Lung (tissue), 12 donors: ENCODE data around the gene FAM114A1. TPM values are rescaled to one million over a fixed set of nuclear protein-coding genes. Genes with fewer than 3 reads are reported as not detected.
A peak's percentile ranks its signal among the peaks of the same experiment; 100 is the strongest.

Experiments
- ATAC-seq: fragments of 200-7000 bp; cut with Tn5 transposase; one replicate; pipeline ENCODE4 v1.9.1; 2020; ENCODE audit warnings: moderate number of reproducible peaks; ENCODE audit not compliant: insufficient read depth, low FRiP score
- DNase-seq, 3 donors: peaks; one replicate each; pipeline ENCODE4 v3.0.0-alpha.2; 2013 to 2017
- H3K27ac ChIP-seq, 2 donors: one replicate each; pipeline ENCODE4 v1.5.1; 2013; ENCODE audit warnings: mild to moderate bottlenecking in 2 of 2, moderate library complexity in 2 of 2, control low read depth in 1 of 2, inconsistent platforms in 1 of 2, low read depth in 1 of 2, low read length in 1 of 2
- H3K27me3 ChIP-seq, 3 donors: one replicate each; pipeline ENCODE4 v1.5.1; 2013; ENCODE audit warnings: low read length in 2 of 3; ENCODE audit not compliant: control insufficient read depth in 3 of 3, insufficient read depth in 3 of 3
- H3K36me3 ChIP-seq, 4 donors: one replicate each; pipeline ENCODE4 v1.5.1; 2013; ENCODE audit warnings: low read length in 4 of 4, mild to moderate bottlenecking in 1 of 4, moderate library complexity in 1 of 4; ENCODE audit not compliant: control insufficient read depth in 4 of 4, insufficient read depth in 4 of 4
- H3K4me1 ChIP-seq, 5 donors: one replicate each; pipeline ENCODE4 v1.5.1; 2013; ENCODE audit warnings: low read length in 5 of 5, mild to moderate bottlenecking in 2 of 5, moderate library complexity in 1 of 5; ENCODE audit not compliant: control insufficient read depth in 5 of 5, insufficient read depth in 5 of 5
- H3K4me3 ChIP-seq: one replicate; pipeline ENCODE4 v1.5.1; 2013; ENCODE audit warnings: mild to moderate bottlenecking, control low read depth, moderate library complexity
- H3K9ac ChIP-seq, 2 donors: one replicate each; pipeline ENCODE4 v1.5.1; 2013; ENCODE audit warnings: low read length in 2 of 2, control low read depth in 1 of 2; ENCODE audit not compliant: insufficient read depth in 1 of 2
- H3K9me3 ChIP-seq, 4 donors: one replicate each; pipeline ENCODE4 v1.5.1; 2013; ENCODE audit warnings: low read length in 3 of 4, mild to moderate bottlenecking in 1 of 4, moderate library complexity in 1 of 4; ENCODE audit not compliant: control insufficient read depth in 4 of 4, insufficient read depth in 3 of 4
- CTCF ChIP-seq: IDR thresholded peaks from 2 replicates; pipeline ENCODE4 v1.5.1; 2012; ENCODE audit warnings: mild to moderate bottlenecking; ENCODE audit errors: control extremely low read depth, extremely low read depth
- WGBS, 2 donors: extraction: QIAGEN DNeasy Blood & Tissue Kit; methylation state at CpG; one replicate each; pipeline ENCODE4 v1.1.7; 2013; 5-methylcytosine and 5-hydroxymethylcytosine counted together
- polyA plus RNA-seq, 2 donors: library from polyadenylated mRNA; stranded (reverse); fragments of 200-250 nt; gene quantifications; one replicate each; pipeline ENCODE4 v1.2.1, GENCODE V29; 2013
- total RNA-seq, 2 donors: library from RNA; depleted of rRNA in 1 of 2; stranded (reverse); fragments of >200 nt in 1 of 2; gene quantifications; one replicate each; pipeline ENCODE4 v1.2.1, GENCODE V29; 2014 to 2021
- donor health status: control.
- donor health status: control.
- donor health status: Bipolar disorder and iron deficiency.
- donor health status: healthy.
- donor health status: DM: yes; HTN: yes; CAD: no.

The FAM114A1 gene
- total and polyA plus RNA-seq, 4 donors = 9.5 to 70.0 (median 36.3) TPM

- H3K4me1 ChIP-seq = peaks cover 0 to 23% (median 6%) of the 10 kb centered on the region in 5 donors
- 72 to 76% methylated on average over 6 of the region's 6 CpGs for WGBS, 2 donors
- H3K36me3 ChIP-seq = peaks cover 0 to 6% (median 2%) of the 10 kb centered on the region in 4 donors
- no peak overlapping the region for H3K9ac ChIP-seq
- no peak overlapping the region for H3K4me3 ChIP-seq
- H3K9me3 ChIP-seq = no peaks in the 10 kb centered on the region
- no peak overlapping the region for H3K27ac ChIP-seq
- ATAC-seq (no peak), DNase-seq (no peak)
- TF ChIP-seq CTCF = no peak
- H3K27me3 ChIP-seq = no peaks in the 10 kb centered on the region
These were observed 2.2 kb upstream of the FAM114A1 start for GRCh38 chr4:38865445-38865844.

DNA sequence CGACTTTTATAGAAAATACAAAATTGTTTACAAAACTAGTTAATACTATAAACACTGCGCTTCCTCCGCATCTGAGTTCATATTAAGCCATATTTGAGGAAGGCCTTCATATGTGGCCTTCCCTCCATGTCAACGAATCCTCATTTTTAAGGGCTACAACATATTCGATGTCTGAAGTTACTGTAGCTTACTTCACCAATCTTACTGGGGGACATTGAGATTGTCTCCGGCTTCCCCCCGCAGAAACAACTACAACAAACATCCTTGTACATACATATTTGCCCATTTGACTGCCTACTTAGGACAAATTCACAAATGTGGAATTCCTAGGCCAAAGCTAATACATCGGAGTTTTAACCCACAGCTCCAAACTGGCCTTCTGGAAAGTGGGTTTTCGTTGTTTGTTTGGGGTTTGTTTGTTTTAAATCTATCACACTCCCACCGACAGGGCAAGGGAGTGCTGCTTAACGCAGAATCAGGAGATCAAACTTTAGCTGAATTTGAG is 581 bp upstream of the FAM114A1 start:
- Histone ChIP-seq H3K27ac (peak overlapping the region; percentile 79 to 87), H3K9me3 (no peaks in the 10 kb centered on the region), H3K36me3 (peaks cover 0 to 11% (median 3%) of the 10 kb centered on the region in 4 donors), H3K9ac (peak overlapping the region; percentile 70 to 97), H3K4me3 (no peak overlapping the region), H3K4me1 (peaks cover 0 to 23% (median 6%) of the 10 kb centered on the region in 5 donors), H3K27me3 (no peaks in the 10 kb centered on the region)
- ATAC-seq = no peak
- WGBS, 2 donors = 37 to 47% methylated on average over 11 of the region's 11 CpGs
- TF ChIP-seq CTCF = no peak
- peak in 1 of 3 donors; percentile 68 for DNase-seq

DNA sequence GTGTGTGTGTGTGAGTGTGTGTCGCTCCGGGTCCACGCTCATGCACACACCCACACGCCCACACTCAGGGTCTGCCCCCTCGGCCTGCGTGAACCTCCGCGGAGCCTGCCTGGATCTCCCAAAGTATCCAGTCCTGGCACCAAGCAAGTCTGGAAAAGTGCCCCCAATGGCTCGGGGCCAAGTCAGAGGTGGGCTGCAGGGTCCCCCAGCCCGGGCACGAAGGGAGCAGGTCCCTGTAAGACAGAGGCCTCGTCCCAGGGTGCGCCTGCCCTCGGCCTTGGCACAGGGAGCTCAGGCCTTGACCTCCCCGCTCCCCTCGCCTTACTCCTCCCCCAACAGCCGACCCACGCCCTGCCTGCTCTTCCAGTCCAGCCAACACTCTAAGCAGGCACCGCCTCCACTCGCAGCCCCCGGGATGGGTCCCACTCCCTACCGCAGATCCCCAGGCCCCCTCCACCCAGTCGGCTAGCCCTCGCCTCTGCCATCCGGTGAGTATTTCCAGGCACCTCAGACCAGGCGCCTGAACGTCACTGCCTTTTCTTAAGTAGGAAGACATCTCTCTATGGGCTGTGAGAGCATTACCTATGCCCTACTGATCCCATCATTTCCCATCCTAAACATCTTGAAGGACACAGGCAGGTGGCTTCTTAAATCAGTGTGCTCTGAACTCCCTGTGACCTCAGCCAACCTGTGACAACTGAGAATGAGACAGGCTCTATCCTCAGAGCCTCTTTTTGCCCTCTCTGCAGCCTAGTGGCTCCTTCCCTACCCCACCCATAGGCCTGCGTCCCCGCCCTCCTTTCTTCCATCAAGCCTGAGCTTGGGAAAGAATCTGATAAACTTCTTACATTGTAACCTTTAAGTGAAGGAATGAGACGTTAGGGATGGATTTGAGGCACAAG is 704 bp downstream of the FAM114A1 start:
- DNase-seq (peak; percentile 54 to 61 (median 58)), ATAC-seq (peak; percentile 39)
- peak overlapping the region; percentile 78 to 88 for H3K9ac ChIP-seq
- H3K27ac ChIP-seq = peak overlapping the region; percentile 65 to 97
- H3K9me3 ChIP-seq = no peaks in the 10 kb centered on the region
- no peaks in the 10 kb centered on the region for H3K27me3 ChIP-seq
- peaks cover 0 to 36% (median 6%) of the 10 kb centered on the region in 5 donors for H3K4me1 ChIP-seq
- peak overlapping the region; percentile 82 for H3K4me3 ChIP-seq
- TF ChIP-seq CTCF = no peak
- peaks cover 0 to 13% (median 3%) of the 10 kb centered on the region in 4 donors for H3K36me3 ChIP-seq
- 33 to 57% methylated on average over 30 of the region's 30 CpGs for WGBS, 2 donors
